AG04450 (cell line): Measurements from ENCODE around the gene BMS1. TPM values are rescaled to one million over a fixed set of nuclear protein-coding genes. Genes with fewer than 3 reads are reported as not detected.
"Not testable (repeated sequence)": the region's sequence is repeated elsewhere in the genome, so short reads cannot be mapped to it uniquely, and the experiment has no call there.

Experiments used
- CTCF ChIA-PET: fragments of 300-600, 350-600 bp; formaldehyde crosslinking; extraction: SDS; loops from one replicate; lab custom pipeline; 2022; ENCODE audit warnings: antibody characterized with exemption, inconsistent platforms; lab: Charles Lee
- POLR2A ChIA-PET: fragments of 350-600 bp; formaldehyde crosslinking; extraction: SDS; loops from one replicate; lab custom pipeline; 2021; ENCODE audit warnings: antibody characterized with exemption, inconsistent platforms; lab: Yijun Ruan, JAX
- DNase-seq: peaks from one replicate; pipeline ENCODE4 v3.0.0-alpha.2; 2011; ENCODE audit warnings: low read depth, low spot score
- H3K27ac ChIP-seq: one replicate; pipeline ENCODE4 v1.5.1; 2012; ENCODE audit warnings: low read depth, low read length, control low read depth
- H3K27me3 ChIP-seq: one replicate; pipeline ENCODE4 v1.6.0; 2012; ENCODE audit warnings: low read length; ENCODE audit not compliant: control insufficient read depth, insufficient read depth
- H3K4me3 ChIP-seq: 2 replicates; pipeline ENCODE4 v1.5.1; 2011; ENCODE audit warnings: mild to moderate bottlenecking, low read depth, low read length, control low read depth
- H3K9me3 ChIP-seq: 2 replicates; pipeline ENCODE4 v1.5.1; 2012; ENCODE audit warnings: low read length; ENCODE audit not compliant: control insufficient read depth, insufficient read depth
- CTCF ChIP-seq: IDR thresholded peaks from 2 replicates; pipeline ENCODE4 v1.5.1; 2011; ENCODE audit warnings: low read depth, low read length, control low read depth, inconsistent platforms
- polyA plus RNA-seq: library from polyadenylated mRNA; depleted of rRNA; stranded (reverse); fragments of >200 nt; gene quantifications from 2 replicates; pipeline ENCODE4 v1.2.3, GENCODE V29; 2011

The BMS1 gene
- polyA plus RNA-seq, 1 experiment, result 7.4 TPM

- Histone ChIP-seq H3K4me3 (peak overlapping the region; percentile 35), H3K27ac (no peak overlapping the region), H3K9me3 (no peaks in the 10 kb centered on the region; the same call in 1 of the 2 replicates), H3K27me3 (peaks cover 29% of the 10 kb centered on the region)
- DNase-seq, result peak; percentile 26
- TF ChIP-seq CTCF, result peak; percentile 73
- POLR2A ChIA-PET, result no interaction called here
- CTCF ChIA-PET, result interaction anchor here (0.6 to 1.1 kb wide), 4 partner anchors 16 to 688 kb away, joined by 3 read pairs; no protein-coding TSS in a partner anchor
Observed at GRCh38 chr10:42866115-42866995, 83.8 kb downstream of the BMS1 start.

DNA sequence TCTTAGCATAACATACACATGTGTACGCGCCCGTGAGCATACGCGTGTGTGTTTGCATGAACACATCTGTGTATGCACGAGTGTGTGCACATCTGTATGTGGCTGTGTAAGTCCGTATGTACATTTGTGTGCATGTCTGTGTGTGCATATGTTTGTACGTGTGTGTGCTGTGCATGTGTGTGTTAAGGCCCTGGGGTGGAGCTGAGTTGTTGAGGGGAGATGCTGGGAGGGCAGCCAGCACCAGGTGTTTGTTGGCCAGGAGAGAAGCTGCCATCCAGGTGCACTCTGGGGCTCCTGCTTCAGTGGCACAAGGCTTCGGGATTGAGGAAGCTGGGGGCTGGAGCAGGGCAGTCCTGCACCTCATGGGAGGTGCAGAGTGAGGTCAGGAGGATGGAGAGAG is 85.0 kb downstream of the BMS1 start:
- Histone ChIP-seq H3K9me3 (no peaks in the 10 kb centered on the region; the same call in 1 of the 2 replicates), H3K4me3 (no peak overlapping the region), H3K27me3 (peaks cover 23% of the 10 kb centered on the region), H3K27ac (no peak overlapping the region)
- TF ChIP-seq CTCF, result no peak
- CTCF ChIA-PET, result no interaction called here
- POLR2A ChIA-PET, result no interaction called here
- no peak for DNase-seq

- no peak for DNase-seq
- H3K9me3 ChIP-seq, result no peaks in the 10 kb centered on the region; the same call in 1 of the 2 replicates
- no peak overlapping the region for H3K4me3 ChIP-seq
- H3K27me3 ChIP-seq, result peaks cover 21% of the 10 kb centered on the region
- H3K27ac ChIP-seq, result no peak overlapping the region
- ChIA-PET CTCF (no interaction called here), POLR2A (no interaction called here)
- no peak for TF ChIP-seq CTCF
Observed at GRCh38 chr10:42868530-42868929, 85.9 kb downstream of the BMS1 start.

DNA sequence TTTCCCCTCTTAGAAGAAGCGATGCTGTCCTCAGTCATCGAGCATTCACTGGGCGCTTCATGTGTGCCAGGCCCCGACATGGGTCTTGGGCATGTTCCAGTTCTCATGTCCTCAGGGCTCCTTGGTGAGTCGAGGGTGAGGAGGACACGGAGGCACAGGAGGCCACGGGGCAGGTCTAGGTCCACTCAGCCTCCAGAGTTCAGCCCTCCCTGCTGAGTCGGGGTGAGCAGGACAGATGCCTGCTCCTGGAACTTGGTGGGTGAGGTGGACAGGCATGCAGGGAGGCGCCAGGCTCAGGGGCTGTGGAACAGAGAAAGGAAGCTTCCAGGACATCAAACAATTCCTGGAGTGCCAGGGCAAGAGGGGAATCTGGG is 87.4 kb downstream of the BMS1 start:
- H3K27ac ChIP-seq, result no peak overlapping the region
- DNase-seq, result no peak
- H3K4me3 ChIP-seq, result no peak overlapping the region
- no peaks in the 10 kb centered on the region; the same call in 1 of the 2 replicates for H3K9me3 ChIP-seq
- TF ChIP-seq CTCF, result no peak
- ChIA-PET POLR2A (no interaction called here), CTCF (no interaction called here)
- peaks cover 10% of the 10 kb centered on the region for H3K27me3 ChIP-seq

GRCh38 chr10:42871138-42871641 is 88.6 kb downstream of the BMS1 start:
- CTCF ChIA-PET, H3K27me3 ChIP-seq, DNase-seq, POLR2A ChIA-PET, H3K9me3 ChIP-seq, H3K27ac ChIP-seq, H3K4me3 ChIP-seq: not testable (repeated sequence)
